Naive thymus-derived CD8-positive, alpha-beta T cell (primary cell): ENCODE data around the gene KLHL14. TPM values are rescaled to one million over a fixed set of nuclear protein-coding genes. Genes with fewer than 3 reads are reported as not detected.
"Not testable (repeated sequence)": the region's sequence is repeated elsewhere in the genome, so short reads cannot be mapped to it uniquely, and the experiment has no call there.

ENCODE experiments used
- ATAC-seq, 2 donors: fragments of 150-1000 bp; cut with Tn5 transposase in 1 of 2; sonication (Bioruptor Pico), chemical (Tn5 transposase) in 1 of 2; 1 replicate in 1 of 2; 2 replicates in 1 of 2; pipeline ENCODE4 v1.10.0; 2021; ENCODE audit warnings: mild to moderate bottlenecking in 2 of 2, moderate library complexity in 2 of 2
- POLR2A ChIA-PET: fragments of 350-600 bp; sonication (Branson Sonifier 250); formaldehyde crosslinking; loops from one replicate; lab custom pipeline; 2021; ENCODE audit warnings: antibody characterized with exemption; lab: Charles Lee
- DNase-seq, 10 donors: peaks; one replicate each; pipeline versions ENCODE4 v3.0.0 to v3.0.0-alpha.2; 2020 to 2022
- H3K27ac Mint-ChIP-seq, 10 donors: one replicate each; pipeline ENCODE4 v1.8.0; 2020 to 2022; ENCODE audit warnings: mild to moderate bottlenecking in 10 of 10, mixed read lengths in 10 of 10, moderate library complexity in 4 of 10, inconsistent platforms in 1 of 10
- H3K27me3 Mint-ChIP-seq, 5 donors: one replicate each; pipeline ENCODE4 v1.8.0; 2021 to 2022; ENCODE audit warnings: mixed read lengths in 5 of 5
- H3K36me3 Mint-ChIP-seq, 3 donors: one replicate each; pipeline ENCODE4 v1.8.0; 2020 to 2022; ENCODE audit warnings: mixed read lengths in 3 of 3, mild to moderate bottlenecking in 2 of 3, inconsistent platforms in 1 of 3
- H3K4me1 Mint-ChIP-seq, 4 donors: one replicate each; pipeline ENCODE4 v1.8.0; 2021 to 2022; ENCODE audit warnings: mixed read lengths in 4 of 4
- H3K4me3 Mint-ChIP-seq, 10 donors: one replicate each; pipeline ENCODE4 v1.8.0; 2020 to 2022; ENCODE audit warnings: mild to moderate bottlenecking in 10 of 10, mixed read lengths in 10 of 10, moderate library complexity in 6 of 10, inconsistent platforms in 1 of 10
- H3K9me3 Mint-ChIP-seq, 9 donors: one replicate each; pipeline ENCODE4 v1.8.0; 2020 to 2022; ENCODE audit warnings: mixed read lengths in 9 of 9, mild to moderate bottlenecking in 3 of 9, inconsistent platforms in 1 of 9, moderate library complexity in 1 of 9
- polyA plus RNA-seq, 3 donors: library from polyadenylated mRNA; unstranded; fragments of 300-500 nt; fragmentation: Illumina TruSeq; gene quantifications; one replicate each; pipeline ENCODE4 v1.2.3, GENCODE V29; 2021
- total RNA-seq, 8 experiments: library from RNA in 2 of 8; stranded (reverse) in 2 of 8; gene quantifications; one replicate each; pipeline ENCODE4 v1.2.3 and lab custom pipeline; 2021 to 2026

The KLHL14 gene
- total and polyA plus RNA-seq, 5 experiments from 2014 or later = 1.1 to 1.7 TPM; not detected in 3

GRCh38 chr18:32661486-32662299 is 111.1 kb downstream of the KLHL14 start:
- ATAC-seq (no peak), DNase-seq (no peak)
- Mint-ChIP-seq H3K4me3 (no peak overlapping the region), H3K9me3 (peaks cover 0 to 12% (median 0%) of the 10 kb centered on the region in 9 donors), H3K4me1 (no peaks in the 10 kb centered on the region), H3K36me3 (no peaks in the 10 kb centered on the region), H3K27me3 (peaks cover 0 to 29% (median 5%) of the 10 kb centered on the region in 5 donors), H3K27ac (no peak overlapping the region)
- POLR2A ChIA-PET = no interaction called here

GRCh38 chr18:32654507-32654906 is 118.3 kb downstream of the KLHL14 start:
- H3K4me3 Mint-ChIP-seq, H3K4me1 Mint-ChIP-seq, H3K27ac Mint-ChIP-seq, DNase-seq, H3K36me3 Mint-ChIP-seq, POLR2A ChIA-PET, ATAC-seq: not testable (repeated sequence)
- Mint-ChIP-seq H3K27me3 (peaks cover 9 to 36% (median 22%) of the 10 kb centered on the region in 5 donors), H3K9me3 (peaks cover 0 to 10% (median 2%) of the 10 kb centered on the region in 9 donors)

GRCh38 chr18:32637659-32638058 is 135.2 kb downstream of the KLHL14 start:
- POLR2A ChIA-PET, ATAC-seq, H3K27ac Mint-ChIP-seq, H3K9me3 Mint-ChIP-seq, H3K4me3 Mint-ChIP-seq, H3K4me1 Mint-ChIP-seq, DNase-seq, H3K36me3 Mint-ChIP-seq: not testable (repeated sequence)
- peaks cover 0 to 14% (median 3%) of the 10 kb centered on the region in 5 donors for H3K27me3 Mint-ChIP-seq

- Mint-ChIP-seq H3K27me3 (peaks cover 0 to 14% (median 3%) of the 10 kb centered on the region in 5 donors), H3K4me1 (no peaks in the 10 kb centered on the region), H3K9me3 (peaks cover 0 to 9% (median 0%) of the 10 kb centered on the region in 9 donors), H3K36me3 (no peaks in the 10 kb centered on the region), H3K4me3 (no peak overlapping the region), H3K27ac (no peak overlapping the region)
- ATAC-seq = no peak
- DNase-seq = no peak
- POLR2A ChIA-PET = no interaction called here
These were observed 135.6 kb downstream of the KLHL14 start for GRCh38 chr18:32637226-32637625.

GRCh38 chr18:32634876-32635431 is 137.9 kb downstream of the KLHL14 start:
- POLR2A ChIA-PET = no interaction called here
- DNase-seq (no peak), ATAC-seq (no peak)
- Mint-ChIP-seq H3K4me3 (no peak overlapping the region), H3K4me1 (no peaks in the 10 kb centered on the region), H3K9me3 (peaks cover 0 to 9% (median 0%) of the 10 kb centered on the region in 9 donors), H3K27me3 (peaks cover 2 to 23% (median 4%) of the 10 kb centered on the region in 5 donors), H3K36me3 (no peaks in the 10 kb centered on the region), H3K27ac (no peak overlapping the region)

GRCh38 chr18:32629981-32630700 is 142.7 kb downstream of the KLHL14 start:
- no peak for DNase-seq
- no peak overlapping the region for H3K27ac Mint-ChIP-seq
- no peak overlapping the region for H3K4me3 Mint-ChIP-seq
- peaks cover 4 to 34% (median 8%) of the 10 kb centered on the region in 5 donors for H3K27me3 Mint-ChIP-seq
- no peaks in the 10 kb centered on the region for H3K36me3 Mint-ChIP-seq
- ATAC-seq = no peak
- peaks cover 0 to 18% (median 0%) of the 10 kb centered on the region in 9 donors for H3K9me3 Mint-ChIP-seq
- H3K4me1 Mint-ChIP-seq = no peaks in the 10 kb centered on the region
- POLR2A ChIA-PET = no interaction called here

GRCh38 chr18:32629292-32629691 is 143.5 kb downstream of the KLHL14 start:
- Mint-ChIP-seq H3K36me3 (no peaks in the 10 kb centered on the region), H3K4me3 (no peak overlapping the region), H3K4me1 (no peaks in the 10 kb centered on the region), H3K27ac (no peak overlapping the region), H3K9me3 (peaks cover 0 to 15% (median 0%) of the 10 kb centered on the region in 9 donors), H3K27me3 (peaks cover 6 to 25% (median 8%) of the 10 kb centered on the region in 5 donors)
- ATAC-seq (no peak), DNase-seq (no peak)
- POLR2A ChIA-PET = no interaction called here

- POLR2A ChIA-PET = no interaction called here
- peaks cover 4 to 23% (median 8%) of the 10 kb centered on the region in 5 donors for H3K27me3 Mint-ChIP-seq
- no peak overlapping the region for H3K4me3 Mint-ChIP-seq
- ATAC-seq (no peak), DNase-seq (no peak)
- no peaks in the 10 kb centered on the region for H3K36me3 Mint-ChIP-seq
- H3K4me1 Mint-ChIP-seq = no peaks in the 10 kb centered on the region
- H3K9me3 Mint-ChIP-seq = peaks cover 0 to 3% (median 0%) of the 10 kb centered on the region in 9 donors
- no peak overlapping the region for H3K27ac Mint-ChIP-seq
These were observed 148.6 kb downstream of the KLHL14 start for GRCh38 chr18:32624182-32624723.

- Mint-ChIP-seq H3K9me3 (peaks cover 0 to 2% (median 0%) of the 10 kb centered on the region in 9 donors), H3K27ac (no peak overlapping the region), H3K4me3 (no peak overlapping the region), H3K4me1 (no peaks in the 10 kb centered on the region), H3K36me3 (no peaks in the 10 kb centered on the region), H3K27me3 (peaks cover 4 to 24% (median 10%) of the 10 kb centered on the region in 5 donors)
- no peak for DNase-seq
- POLR2A ChIA-PET = no interaction called here
- no peak for ATAC-seq
These were observed 149.3 kb downstream of the KLHL14 start for GRCh38 chr18:32623563-32623962.
